PC-3 (cell line): ENCODE results near the gene ASXL2.

Experiments
- EZH2 ChIP-seq: fragments of 300-600 bp; sonication (generic); IDR thresholded peaks from one replicate; pipeline ENCODE4 v1.6.1; 2017; ENCODE audit warnings: antibody characterized with exemption, mild to moderate bottlenecking, low read length; ENCODE audit not compliant: unreplicated experiment
- EZH2phosphoT487 ChIP-seq: fragments of 300-600 bp; sonication (generic); IDR thresholded peaks from 2 replicates; pipeline ENCODE4 v1.6.1; 2018; ENCODE audit warnings: mild to moderate bottlenecking, antibody characterized with exemption, low read length, borderline replicate concordance

- TF ChIP-seq EZH2: no peak
- TF ChIP-seq EZH2phosphoT487: no peak
Measured at GRCh38 chr2:25829377-25829704, 48.9 kb downstream of the ASXL2 start.
